ENCODE data around the gene SLC31A1. TPM values are rescaled to one million over a fixed set of nuclear protein-coding genes. Genes with fewer than 3 reads are reported as not detected.

The SLC31A1 gene
- total RNA-seq, 2 experiments from 2014 or later = 9.5 to 10.2 TPM

DNA sequence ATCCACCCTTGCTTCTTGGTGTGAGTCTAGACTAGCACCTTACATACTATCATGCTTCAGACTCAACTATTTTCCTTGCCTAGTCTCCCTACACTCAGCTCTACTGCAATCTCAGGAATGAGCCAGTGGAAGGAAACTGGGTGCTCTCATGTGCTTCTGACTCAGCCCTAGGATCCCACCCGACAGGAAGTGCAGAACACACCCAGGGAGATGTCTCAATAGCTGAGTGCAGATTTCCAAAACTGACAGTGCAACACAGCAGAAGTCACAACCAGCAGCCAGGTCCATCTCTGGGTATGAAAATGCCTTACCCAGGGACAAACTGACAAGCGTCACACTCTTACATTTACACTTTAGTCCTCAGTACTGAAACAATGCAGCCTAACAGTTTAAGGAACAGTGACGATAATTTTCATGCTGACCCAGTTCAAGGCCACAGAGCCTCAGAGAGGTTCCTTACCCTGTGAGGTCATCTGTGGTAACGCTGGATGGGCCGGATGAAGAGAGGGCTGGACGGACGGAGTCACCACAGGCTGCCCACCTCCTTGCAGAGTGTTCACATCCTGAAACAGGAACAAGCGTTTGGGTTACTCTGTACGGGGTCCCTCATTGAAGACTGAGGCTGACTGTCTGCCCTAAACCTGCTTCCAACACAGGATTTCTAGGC is 33.3 kb upstream of the SLC31A1 start:
- Mint-ChIP-seq H3K27me3 (ENCODE audit: low read depth) (no peaks in the 10 kb centered on the region), H3K4me3 (no peak overlapping the region), H3K36me3 (ENCODE audit: low read depth) (peaks cover 60% of the 10 kb centered on the region), H3K27ac (peak overlapping the region; percentile 54), H3K4me1 (ENCODE audit: low read depth) (peaks cover 7% of the 10 kb centered on the region), H3K9me3 (ENCODE audit: insufficient read depth) (no peaks in the 10 kb centered on the region)
- CTCF ChIA-PET = interaction anchor here (1.4 kb wide), 1 partner anchor 31 kb away, joined by 3 read pairs; no protein-coding TSS in a partner anchor
- DNase-seq (no peak), ATAC-seq (no peak)
- POLR2A ChIA-PET = no interaction called here

DNA sequence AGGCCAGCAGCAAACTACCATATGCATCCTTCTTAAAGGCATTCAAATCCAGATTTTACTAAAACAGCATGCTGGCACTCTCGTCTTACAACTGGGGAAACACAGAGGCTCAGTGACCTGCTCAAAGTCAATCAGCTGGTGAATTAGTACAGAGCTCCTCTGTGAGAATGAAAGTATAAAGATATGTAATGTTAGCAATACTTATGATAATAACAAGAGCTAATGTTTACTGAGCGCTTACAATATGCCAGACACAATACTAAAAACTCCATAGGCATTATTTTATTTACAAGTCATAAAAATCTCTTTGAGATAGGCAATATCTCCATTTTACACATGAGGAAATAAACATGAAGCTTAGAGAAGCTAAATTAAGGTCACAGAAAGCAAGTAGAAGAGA is 28.9 kb upstream of the SLC31A1 start:
- ATAC-seq = no peak
- Mint-ChIP-seq H3K4me1 (ENCODE audit: low read depth) (peaks cover 7% of the 10 kb centered on the region), H3K9me3 (ENCODE audit: insufficient read depth) (no peaks in the 10 kb centered on the region), H3K27ac (no peak overlapping the region), H3K27me3 (ENCODE audit: low read depth) (no peaks in the 10 kb centered on the region), H3K36me3 (ENCODE audit: low read depth) (peaks cover 52% of the 10 kb centered on the region), H3K4me3 (no peak overlapping the region)
- DNase-seq = no peak
- ChIA-PET POLR2A (no interaction called here), CTCF (interaction anchor here (1.2 to 1.5 kb wide), 2 partner anchors 14 to 27 kb away, joined by 3 to 4 read pairs; no protein-coding TSS in a partner anchor)

DNA sequence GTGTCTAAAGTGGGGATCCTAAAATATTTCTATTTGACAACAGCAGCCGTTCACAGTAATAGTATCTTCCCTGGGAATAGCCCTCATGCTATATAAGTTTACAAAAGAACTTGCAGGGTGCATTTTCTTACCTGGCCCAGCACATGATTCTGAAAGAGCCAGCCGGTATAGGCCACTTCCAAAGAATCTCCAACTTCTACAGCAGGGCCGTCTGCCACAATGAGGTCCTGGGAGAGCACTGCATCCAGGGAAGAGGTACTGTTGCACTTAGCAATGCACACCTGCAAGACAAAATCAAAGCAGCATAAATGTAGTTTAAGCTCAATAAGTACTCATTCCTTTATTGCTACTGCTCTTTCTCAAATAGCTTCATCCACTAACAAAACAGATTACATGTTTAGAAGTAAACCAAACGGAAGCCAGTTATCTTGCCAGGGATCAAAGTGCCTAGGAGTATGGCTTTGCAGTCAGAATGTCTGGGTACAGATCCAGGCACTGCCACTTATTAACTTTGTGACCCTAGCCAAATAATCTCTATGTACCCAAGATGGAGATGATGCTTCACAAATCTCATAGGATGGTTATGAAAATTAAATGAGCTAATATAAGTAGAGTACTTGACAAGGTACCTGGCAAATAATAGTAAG is 21.5 kb upstream of the SLC31A1 start:
- Mint-ChIP-seq H3K4me3 (no peak overlapping the region), H3K27ac (no peak overlapping the region), H3K4me1 (ENCODE audit: low read depth) (no peaks in the 10 kb centered on the region), H3K27me3 (ENCODE audit: low read depth) (no peaks in the 10 kb centered on the region), H3K9me3 (ENCODE audit: insufficient read depth) (no peaks in the 10 kb centered on the region), H3K36me3 (ENCODE audit: low read depth) (peaks cover 69% of the 10 kb centered on the region)
- no peak for DNase-seq
- POLR2A ChIA-PET = no interaction called here
- ATAC-seq = no peak
- CTCF ChIA-PET = no interaction called here

DNA sequence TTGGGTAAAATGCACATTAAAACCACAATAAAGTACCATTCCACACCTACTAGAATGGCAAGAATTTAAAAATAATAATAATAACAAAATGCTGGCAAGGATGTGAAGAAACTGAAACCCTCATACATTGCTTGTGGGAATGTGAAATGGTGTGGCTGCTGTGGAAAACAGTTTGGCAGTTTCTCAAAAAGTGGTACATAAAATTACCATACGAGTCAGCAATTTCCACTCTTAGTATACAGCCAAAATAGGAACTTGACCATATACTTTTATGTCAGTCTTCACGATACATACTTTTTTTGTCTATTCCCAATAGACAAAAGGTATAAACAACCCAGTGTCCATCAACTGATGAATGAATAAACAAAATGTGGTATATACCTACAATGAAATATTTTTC is 15.9 kb upstream of the SLC31A1 start:
- Mint-ChIP-seq H3K4me3 (no peak overlapping the region), H3K27me3 (ENCODE audit: low read depth) (no peaks in the 10 kb centered on the region), H3K36me3 (ENCODE audit: low read depth) (peaks cover 66% of the 10 kb centered on the region), H3K27ac (no peak overlapping the region), H3K4me1 (ENCODE audit: low read depth) (no peaks in the 10 kb centered on the region), H3K9me3 (ENCODE audit: insufficient read depth) (no peaks in the 10 kb centered on the region)
- ChIA-PET POLR2A (no interaction called here), CTCF (interaction anchor here (1.3 kb wide), 1 partner anchor 12 kb away, joined by 3 read pairs; no protein-coding TSS in a partner anchor)
- DNase-seq (no peak), ATAC-seq (no peak)

DNA sequence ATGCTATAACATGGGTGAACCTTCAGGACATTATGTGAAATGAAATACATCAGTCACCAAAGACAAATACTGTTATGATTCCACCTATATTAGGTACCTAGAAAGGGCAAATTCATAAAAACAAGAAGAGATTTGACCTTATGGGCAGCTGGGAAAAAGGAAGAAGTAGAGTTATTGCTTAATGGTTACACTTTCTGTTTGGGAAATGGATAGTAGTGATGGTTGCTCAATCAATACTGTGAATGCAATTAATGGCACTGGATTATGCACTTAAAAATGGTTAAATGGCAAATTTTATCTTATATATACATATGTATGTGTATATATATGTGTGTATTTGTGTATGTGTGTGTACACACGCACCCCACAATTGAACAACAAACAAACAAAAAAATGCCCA is 15.5 kb upstream of the SLC31A1 start:
- DNase-seq = no peak
- no peak for ATAC-seq
- CTCF ChIA-PET = interaction anchor here (1.3 kb wide), 2 partner anchors 13 to 14 kb away, joined by 3 read pairs; no protein-coding TSS in a partner anchor
- Mint-ChIP-seq H3K9me3 (ENCODE audit: insufficient read depth) (no peaks in the 10 kb centered on the region), H3K36me3 (ENCODE audit: low read depth) (peaks cover 70% of the 10 kb centered on the region), H3K27ac (no peak overlapping the region), H3K4me1 (ENCODE audit: low read depth) (no peaks in the 10 kb centered on the region), H3K4me3 (no peak overlapping the region), H3K27me3 (ENCODE audit: low read depth) (no peaks in the 10 kb centered on the region)
- POLR2A ChIA-PET = interaction anchor here (1.3 kb wide), 1 partner anchor 14 kb away, joined by 3 read pairs; no protein-coding TSS in a partner anchor

DNA sequence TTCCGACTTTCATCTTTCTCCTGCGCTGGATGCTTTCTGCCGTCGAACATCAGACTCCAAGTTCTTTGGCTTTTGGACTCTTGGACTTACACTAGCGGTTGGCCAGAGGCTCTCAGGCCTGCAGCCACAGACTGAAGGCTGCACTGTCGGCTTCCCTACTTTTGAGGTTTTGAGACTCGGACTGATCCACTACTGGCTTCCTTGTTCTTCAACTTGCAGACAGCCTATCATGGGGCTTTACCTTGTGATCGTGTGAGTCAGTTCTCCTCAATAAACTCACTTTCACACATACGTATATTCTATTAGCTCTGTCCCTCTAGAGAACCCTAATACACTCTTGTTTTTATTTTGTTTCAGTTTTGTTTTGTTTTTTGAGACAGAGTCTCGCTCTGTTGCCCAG is 10.5 kb upstream of the SLC31A1 start:
- ChIA-PET CTCF (no interaction called here), POLR2A (interaction anchor here (0.6 kb wide), 1 partner anchor 9 kb away, joined by 3 read pairs; no protein-coding TSS in a partner anchor)
- H3K27ac Mint-ChIP-seq = no peak overlapping the region
- DNase-seq = no peak
- H3K36me3 Mint-ChIP-seq (ENCODE audit: low read depth) = peaks cover 57% of the 10 kb centered on the region
- H3K27me3 Mint-ChIP-seq (ENCODE audit: low read depth) = no peaks in the 10 kb centered on the region
- no peak for ATAC-seq
- no peak overlapping the region for H3K4me3 Mint-ChIP-seq
- peaks cover 6% of the 10 kb centered on the region for H3K4me1 Mint-ChIP-seq (ENCODE audit: low read depth)
- no peaks in the 10 kb centered on the region for H3K9me3 Mint-ChIP-seq (ENCODE audit: insufficient read depth)

DNA sequence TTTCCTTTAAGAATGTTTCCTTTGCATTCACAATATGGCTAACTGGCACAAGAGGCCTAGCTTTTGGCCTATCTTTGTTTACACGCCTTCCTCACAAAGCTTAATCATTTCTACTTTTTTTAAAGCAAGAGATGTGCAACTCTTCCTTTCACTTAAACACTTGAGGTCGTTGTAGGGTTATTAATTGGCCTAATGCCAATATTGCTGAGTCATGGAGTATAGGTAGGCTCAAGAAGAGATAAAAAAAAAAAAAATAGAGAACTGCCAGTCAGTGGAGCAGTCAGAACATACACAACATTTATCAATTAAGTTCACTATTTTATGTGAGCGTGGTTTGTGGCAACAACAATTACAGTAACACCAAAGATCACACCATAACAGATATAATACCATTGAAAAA is 6.2 kb upstream of the SLC31A1 start:
- POLR2A ChIA-PET = no interaction called here
- Mint-ChIP-seq H3K36me3 (ENCODE audit: low read depth) (peaks cover 35% of the 10 kb centered on the region), H3K27me3 (ENCODE audit: low read depth) (no peaks in the 10 kb centered on the region), H3K4me1 (ENCODE audit: low read depth) (peaks cover 28% of the 10 kb centered on the region), H3K9me3 (ENCODE audit: insufficient read depth) (no peaks in the 10 kb centered on the region), H3K4me3 (no peak overlapping the region), H3K27ac (no peak overlapping the region)
- ATAC-seq (no peak), DNase-seq (no peak)
- CTCF ChIA-PET = no interaction called here

DNA sequence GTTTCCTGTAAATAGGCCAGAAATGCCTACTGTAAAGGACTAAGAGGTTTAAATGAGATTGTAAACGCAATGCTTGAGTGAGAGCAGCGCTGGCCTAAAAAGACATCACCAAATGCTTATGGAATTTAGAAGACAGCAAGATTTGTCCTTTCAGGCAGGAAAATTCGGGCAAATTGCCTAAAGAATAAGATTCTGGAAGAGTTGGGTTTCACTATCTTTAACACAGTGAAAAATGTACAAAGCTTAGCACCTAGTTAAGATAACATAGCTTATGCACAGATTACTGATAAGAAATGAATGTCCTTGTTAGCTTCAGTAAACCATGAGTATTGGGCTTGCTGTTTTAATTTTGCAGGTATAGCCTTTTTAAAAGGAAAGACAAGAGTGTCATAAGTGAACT is 4.9 kb upstream of the SLC31A1 start:
- no peak for ATAC-seq
- POLR2A ChIA-PET = no interaction called here
- Mint-ChIP-seq H3K4me3 (no peak overlapping the region), H3K27me3 (ENCODE audit: low read depth) (no peaks in the 10 kb centered on the region), H3K27ac (no peak overlapping the region), H3K9me3 (ENCODE audit: insufficient read depth) (no peaks in the 10 kb centered on the region), H3K36me3 (ENCODE audit: low read depth) (peaks cover 27% of the 10 kb centered on the region), H3K4me1 (ENCODE audit: low read depth) (peaks cover 28% of the 10 kb centered on the region)
- DNase-seq = no peak
- CTCF ChIA-PET = no interaction called here

DNA sequence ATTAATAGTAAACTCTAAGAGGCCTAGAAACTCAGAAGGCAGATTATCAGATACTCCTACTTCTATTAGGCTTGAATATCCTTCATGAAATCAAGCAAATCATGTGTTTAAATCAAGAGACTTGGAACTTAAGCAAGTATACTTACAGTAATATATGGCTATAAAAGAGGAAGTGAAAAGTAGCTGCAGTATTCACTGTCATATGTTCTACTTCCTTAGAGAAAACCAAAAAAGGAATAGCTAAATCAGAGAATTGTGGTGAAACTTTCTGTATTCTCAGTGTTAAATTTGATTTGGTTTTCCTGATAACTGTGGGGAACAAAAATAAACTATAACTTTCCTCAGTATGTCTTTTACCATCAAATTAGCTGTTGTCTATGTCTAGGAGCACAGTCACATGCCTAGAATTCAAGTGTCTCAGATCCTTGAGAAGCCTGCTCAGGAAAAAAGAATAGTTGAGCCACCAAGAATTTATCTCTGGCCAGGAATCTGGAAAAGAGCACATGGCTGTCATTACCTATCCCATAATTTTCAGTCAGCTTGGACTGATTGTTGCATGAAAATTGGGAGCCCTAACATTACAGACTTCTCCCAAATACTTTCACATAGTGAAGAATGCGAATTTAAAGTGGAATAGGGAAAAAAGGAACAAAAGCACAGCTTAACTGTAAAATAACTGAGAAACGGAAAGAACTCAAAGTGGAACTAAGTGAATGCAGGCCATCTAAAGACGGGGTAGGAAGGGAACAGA is 2.0 kb upstream of the SLC31A1 start:
- Mint-ChIP-seq H3K4me1 (ENCODE audit: low read depth) (peaks cover 43% of the 10 kb centered on the region), H3K27ac (peak overlapping the region; percentile 94), H3K9me3 (ENCODE audit: insufficient read depth) (no peaks in the 10 kb centered on the region), H3K4me3 (peak overlapping the region; percentile 88), H3K27me3 (ENCODE audit: low read depth) (no peaks in the 10 kb centered on the region), H3K36me3 (ENCODE audit: low read depth) (peaks cover 11% of the 10 kb centered on the region)
- CTCF ChIA-PET = interaction anchor here (0.8 to 4.9 kb wide), 8 partner anchors 9 to 183 kb away, joined by 3 to 41 read pairs (median 4); partner anchors contain the start of genes ALAD, CDC26, PRPF4 and SLC31A2
- ATAC-seq (no peak), DNase-seq (no peak)
- POLR2A ChIA-PET = interaction anchor here (0.8 to 3.3 kb wide), 3 partner anchors 9 to 13 kb away, joined by 3 to 27 read pairs (median 3); no protein-coding TSS in a partner anchor

DNA sequence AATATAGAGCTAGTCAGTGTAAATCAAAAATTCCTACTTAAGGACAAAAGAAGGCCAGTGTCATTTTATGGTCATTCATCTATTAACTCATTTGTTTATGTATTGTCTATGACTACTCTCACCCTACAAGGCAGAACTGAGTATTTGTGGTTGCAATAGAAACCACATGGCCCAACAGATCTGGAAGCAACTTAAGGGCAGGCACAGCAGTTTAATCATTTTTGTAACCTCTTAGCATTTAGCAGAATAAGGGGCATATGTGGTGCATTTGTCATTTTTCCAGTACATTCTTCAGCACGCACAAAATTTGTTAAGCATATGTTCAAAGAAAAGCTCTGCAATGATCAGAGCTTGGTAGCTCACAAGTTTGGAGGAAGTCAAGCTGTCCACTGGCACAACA is 1.4 kb upstream of the SLC31A1 start:
- DNase-seq = peak; percentile 50
- Mint-ChIP-seq H3K27me3 (ENCODE audit: low read depth) (no peaks in the 10 kb centered on the region), H3K36me3 (ENCODE audit: low read depth) (peaks cover 12% of the 10 kb centered on the region), H3K4me1 (ENCODE audit: low read depth) (peaks cover 43% of the 10 kb centered on the region), H3K9me3 (ENCODE audit: insufficient read depth) (no peaks in the 10 kb centered on the region), H3K27ac (peak overlapping the region; percentile 94), H3K4me3 (peak overlapping the region; percentile 88)
- POLR2A ChIA-PET = interaction anchor here (0.6 to 3.3 kb wide), 7 partner anchors 9 to 190 kb away, joined by 3 to 27 read pairs (median 5); partner anchors contain the start of genes C9orf43, CDC26, POLE3 and PRPF4
- no peak for ATAC-seq
- CTCF ChIA-PET = interaction anchor here (0.8 to 4.9 kb wide), 10 partner anchors 8 to 182 kb away, joined by 3 to 41 read pairs (median 4); partner anchors contain the start of genes ALAD, CDC26, PRPF4 and SLC31A2

DNA sequence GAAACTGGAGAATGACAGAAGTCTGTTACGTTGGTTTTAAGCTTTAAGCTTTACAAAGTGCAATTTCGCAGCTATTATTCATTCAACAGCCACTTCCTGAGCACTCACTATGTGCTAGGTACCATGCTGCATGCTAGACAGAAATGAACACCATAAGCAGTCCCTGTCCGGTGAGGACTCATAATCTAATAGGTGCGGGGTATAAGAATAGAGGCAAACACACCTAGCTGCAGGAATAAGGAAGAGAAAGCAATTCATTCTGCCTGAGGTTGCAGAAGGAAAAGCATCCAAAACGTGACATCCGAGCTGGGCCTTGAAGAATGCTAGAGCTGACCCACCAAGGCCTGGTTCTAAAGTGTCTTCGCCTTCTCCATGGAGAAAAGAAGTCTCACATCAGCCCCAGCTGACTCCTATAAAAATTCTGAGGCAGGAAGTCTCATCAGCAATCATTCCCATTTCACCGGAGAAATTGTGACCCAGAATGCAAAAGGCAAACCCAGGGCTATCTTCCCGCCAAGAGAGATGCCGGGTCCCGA is 809 bp upstream of the SLC31A1 start:
- peak overlapping the region; percentile 94 for H3K27ac Mint-ChIP-seq
- POLR2A ChIA-PET = interaction anchor here (0.6 to 3.3 kb wide), 7 partner anchors 10 to 190 kb away, joined by 3 to 27 read pairs (median 5); partner anchors contain the start of genes C9orf43, CDC26, POLE3 and PRPF4

More for the DNA sequence above, 809 bp upstream of the SLC31A1 start:
- peaks cover 39% of the 10 kb centered on the region for H3K4me1 Mint-ChIP-seq (ENCODE audit: low read depth)
- ATAC-seq (no peak), DNase-seq (peak; percentile 24)
- H3K4me3 Mint-ChIP-seq = peak overlapping the region; percentile 88
- H3K27me3 Mint-ChIP-seq (ENCODE audit: low read depth) = no peaks in the 10 kb centered on the region
- CTCF ChIA-PET = interaction anchor here (0.8 to 4.9 kb wide), 9 partner anchors 14 to 181 kb away, joined by 3 to 41 read pairs (median 4); partner anchors contain the start of genes ALAD, CDC26, PRPF4 and SLC31A2
- H3K9me3 Mint-ChIP-seq (ENCODE audit: insufficient read depth) = no peaks in the 10 kb centered on the region
- H3K36me3 Mint-ChIP-seq (ENCODE audit: low read depth) = peaks cover 9% of the 10 kb centered on the region

Data from activated CD8-positive, alpha-beta T cell treated with anti-CD3 and anti-CD28 coated beads, Interleukin-2, amount 10 ng/mL, durations not matched to agents 7 days and 5 days (primary cell).